HFF-Myc (cell line): ENCODE measurements around the gene CLPTM1L.
"Not testable (repeated sequence)": the region's sequence is repeated elsewhere in the genome, so short reads cannot be mapped to it uniquely, and the experiment has no call there.

Source experiments
- DNase-seq: peaks from one replicate; pipeline ENCODE4 v3.0.0-alpha.2; 2011; ENCODE audit warnings: low read depth; ENCODE audit errors: extremely low read depth
- H3K4me3 ChIP-seq: replicated peaks from 2 replicates; pipeline ENCODE4 v1.5.1; 2011; ENCODE audit warnings: low read depth, mild to moderate bottlenecking, control low read depth, low read length
- TF ChIP-seq, protein P1 (sequence below): IDR thresholded peaks from 2 replicates; pipeline ENCODE4 v1.5.1; 2012; ENCODE audit warnings: mild to moderate bottlenecking, low read depth, low read length, control low read depth; ENCODE audit errors: missing control alignments

CLPTM1L gene

DNA sequence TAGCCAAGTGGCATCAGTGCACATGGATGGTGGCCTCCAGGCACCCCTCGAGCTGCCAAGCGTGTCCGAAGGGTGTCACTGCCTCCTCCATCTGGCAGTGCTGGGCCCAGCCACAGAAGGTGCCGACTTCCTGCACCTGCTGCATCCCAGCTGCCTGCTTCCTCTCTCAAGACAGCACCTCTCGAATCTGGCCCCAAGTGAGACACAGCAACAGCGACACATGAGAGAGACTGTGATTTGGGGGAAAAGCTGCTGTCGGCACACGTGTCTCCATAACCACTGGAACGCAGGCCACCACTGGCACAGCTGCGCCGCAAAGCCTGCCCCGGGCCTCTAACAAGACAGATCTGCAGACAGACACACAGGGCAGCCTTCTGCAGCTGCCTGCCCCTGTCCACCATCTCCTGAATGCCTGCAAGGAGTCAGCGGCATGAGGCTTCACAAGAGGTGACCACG, 8.8 kb downstream of the CLPTM1L start:
- H3K4me3 ChIP-seq: no peak overlapping the region
- TF ChIP-seq, protein P1, sequence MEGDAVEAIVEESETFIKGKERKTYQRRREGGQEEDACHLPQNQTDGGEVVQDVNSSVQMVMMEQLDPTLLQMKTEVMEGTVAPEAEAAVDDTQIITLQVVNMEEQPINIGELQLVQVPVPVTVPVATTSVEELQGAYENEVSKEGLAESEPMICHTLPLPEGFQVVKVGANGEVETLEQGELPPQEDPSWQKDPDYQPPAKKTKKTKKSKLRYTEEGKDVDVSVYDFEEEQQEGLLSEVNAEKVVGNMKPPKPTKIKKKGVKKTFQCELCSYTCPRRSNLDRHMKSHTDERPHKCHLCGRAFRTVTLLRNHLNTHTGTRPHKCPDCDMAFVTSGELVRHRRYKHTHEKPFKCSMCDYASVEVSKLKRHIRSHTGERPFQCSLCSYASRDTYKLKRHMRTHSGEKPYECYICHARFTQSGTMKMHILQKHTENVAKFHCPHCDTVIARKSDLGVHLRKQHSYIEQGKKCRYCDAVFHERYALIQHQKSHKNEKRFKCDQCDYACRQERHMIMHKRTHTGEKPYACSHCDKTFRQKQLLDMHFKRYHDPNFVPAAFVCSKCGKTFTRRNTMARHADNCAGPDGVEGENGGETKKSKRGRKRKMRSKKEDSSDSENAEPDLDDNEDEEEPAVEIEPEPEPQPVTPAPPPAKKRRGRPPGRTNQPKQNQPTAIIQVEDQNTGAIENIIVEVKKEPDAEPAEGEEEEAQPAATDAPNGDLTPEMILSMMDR: no peak
- no peak for DNase-seq

DNA sequence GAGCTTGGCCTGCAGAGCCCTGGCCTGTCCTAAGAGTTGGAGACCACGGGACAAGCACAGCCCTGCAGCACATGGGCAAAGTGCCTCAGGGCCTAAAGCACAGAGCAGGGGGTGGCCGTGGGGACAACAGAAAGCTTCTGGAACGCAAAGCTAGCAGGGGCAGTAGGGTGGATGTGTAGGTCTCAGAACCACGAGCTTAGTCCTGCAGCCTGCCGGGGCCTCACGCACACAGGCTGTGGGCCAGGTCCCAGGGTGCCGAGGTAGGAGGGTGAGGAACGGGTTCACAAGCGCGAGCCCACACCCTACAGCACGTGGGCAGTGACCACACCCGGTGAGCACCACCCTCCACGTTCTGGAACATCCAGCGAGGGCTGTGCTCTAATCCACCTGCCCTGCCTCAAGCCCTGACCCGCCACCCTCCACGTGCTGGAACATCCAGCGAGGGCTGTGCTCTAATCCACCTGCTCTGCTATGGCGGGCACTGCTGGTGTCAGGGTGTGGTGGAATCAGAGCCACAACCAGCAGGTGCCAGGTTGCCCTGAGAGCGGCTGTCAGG, 9.3 kb downstream of the CLPTM1L start:
- TF ChIP-seq, protein P1: no peak
- no peak for DNase-seq
- no peak overlapping the region for H3K4me3 ChIP-seq

GRCh38 chr5:1334831-1335539, 9.9 kb downstream of the CLPTM1L start:
- TF ChIP-seq, protein P1: no peak
- DNase-seq: no peak
- no peak overlapping the region for H3K4me3 ChIP-seq

GRCh38 chr5:1333986-1334385, 10.9 kb downstream of the CLPTM1L start:
- TF ChIP-seq, protein P1: no peak
- no peak for DNase-seq
- H3K4me3 ChIP-seq: no peak overlapping the region

DNA sequence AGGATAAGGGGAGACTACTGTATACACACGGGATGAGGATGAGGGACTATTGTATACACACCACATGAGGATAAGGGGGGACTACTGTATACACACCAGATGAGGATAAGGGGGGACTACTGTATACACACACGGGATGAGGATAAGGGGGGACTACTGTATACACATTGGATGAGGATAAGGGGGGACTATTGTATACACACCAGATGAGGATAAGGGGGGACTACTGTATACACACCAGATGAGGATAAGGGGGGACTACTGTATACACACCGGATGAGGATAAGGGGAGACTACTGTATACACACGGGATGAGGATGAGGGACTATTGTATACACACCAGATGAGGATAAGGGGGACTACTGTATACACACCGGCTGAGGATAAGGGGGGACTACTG, 11.6 kb downstream of the CLPTM1L start:
- DNase-seq, H3K4me3 ChIP-seq: not testable (repeated sequence)

DNA sequence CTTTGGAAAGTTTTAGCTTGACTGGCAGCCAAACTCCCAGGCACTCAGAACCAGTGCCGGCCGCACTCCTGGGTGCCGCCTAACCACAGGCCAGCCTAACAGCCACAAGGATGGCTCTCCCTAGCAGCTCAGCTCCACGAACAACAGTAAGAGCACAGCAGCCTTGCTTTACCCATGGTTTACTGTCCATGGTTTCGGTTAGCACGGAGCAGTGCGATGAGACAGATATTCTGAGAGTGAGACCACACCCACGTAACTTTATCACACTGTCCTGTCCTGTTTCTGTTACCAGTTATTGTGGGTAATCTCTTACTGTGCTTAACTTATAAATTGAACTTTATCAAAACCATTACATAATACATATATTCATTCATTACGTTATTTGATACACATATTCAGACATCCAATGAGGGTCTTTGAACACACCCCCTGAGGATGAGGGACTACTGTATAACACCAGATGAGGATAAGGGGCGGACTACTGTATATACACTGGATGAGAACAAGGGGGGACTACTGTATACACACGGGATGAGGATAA, 12.4 kb downstream of the CLPTM1L start:
- H3K4me3 ChIP-seq: no peak overlapping the region
- no peak for DNase-seq
- TF ChIP-seq, protein P1: no peak

GRCh38 chr5:1331861-1332405, 13.0 kb downstream of the CLPTM1L start:
- TF ChIP-seq, protein P1: no peak
- no peak for DNase-seq
- H3K4me3 ChIP-seq: no peak overlapping the region
